Stimulated activated CD8-positive, alpha-beta memory T cell treated with anti-CD3 and anti-CD28 coated beads, Interleukin-7, amount 100 ng/mL, for 48 hours (primary cell): ENCODE measurements around the gene LMO7.
"Not testable (repeated sequence)": the region's sequence is repeated elsewhere in the genome, so short reads cannot be mapped to it uniquely, and the experiment has no call there.

Experiments used
- DNase-seq, 2 donors: peaks; one replicate each; pipeline ENCODE4 v3.0.0-alpha.2; 2020; ENCODE audit warnings: low read depth in 1 of 2; ENCODE audit errors: extremely low read depth in 1 of 2

LMO7 gene

DNA sequence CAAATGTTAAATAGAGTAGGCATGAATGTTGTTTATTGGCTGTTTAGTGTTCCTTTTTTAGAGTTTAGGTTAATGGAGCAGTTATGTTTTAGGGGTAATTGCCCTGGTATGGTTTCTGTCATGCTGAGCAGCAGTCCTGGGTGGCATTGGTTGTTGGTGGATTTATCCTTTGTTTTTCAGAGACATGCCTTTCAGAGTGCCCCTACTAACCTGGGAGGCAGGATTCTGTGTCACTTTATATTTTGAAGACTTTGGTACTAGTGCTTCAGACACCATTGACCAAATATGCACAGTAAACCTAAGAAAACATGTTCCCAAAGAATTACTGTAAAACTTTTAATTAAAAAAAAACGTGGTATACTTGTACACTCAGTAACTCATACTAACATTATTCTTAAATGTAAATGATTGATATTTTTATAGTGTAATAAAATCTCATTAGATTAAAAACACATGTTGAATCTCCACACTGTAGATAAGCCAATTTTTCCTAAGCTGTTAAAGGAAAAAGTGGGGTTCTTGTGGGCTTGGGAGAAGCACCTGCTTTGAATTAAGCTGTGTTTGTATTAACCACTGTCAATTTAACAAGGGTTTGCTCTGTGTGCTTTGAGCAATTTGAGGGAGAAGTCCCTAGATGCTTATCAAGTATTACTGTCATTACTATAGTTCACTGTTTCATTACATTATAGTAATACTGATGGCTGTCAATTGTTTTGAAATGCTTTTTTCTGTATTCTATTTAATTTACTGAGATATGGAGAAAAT is 133.2 kb downstream of the LMO7 start:
- DNase-seq, result no peak

- DNase-seq, result no peak
Measured at GRCh38 chr13:75770164-75770563, 134.0 kb downstream of the LMO7 start.

DNA sequence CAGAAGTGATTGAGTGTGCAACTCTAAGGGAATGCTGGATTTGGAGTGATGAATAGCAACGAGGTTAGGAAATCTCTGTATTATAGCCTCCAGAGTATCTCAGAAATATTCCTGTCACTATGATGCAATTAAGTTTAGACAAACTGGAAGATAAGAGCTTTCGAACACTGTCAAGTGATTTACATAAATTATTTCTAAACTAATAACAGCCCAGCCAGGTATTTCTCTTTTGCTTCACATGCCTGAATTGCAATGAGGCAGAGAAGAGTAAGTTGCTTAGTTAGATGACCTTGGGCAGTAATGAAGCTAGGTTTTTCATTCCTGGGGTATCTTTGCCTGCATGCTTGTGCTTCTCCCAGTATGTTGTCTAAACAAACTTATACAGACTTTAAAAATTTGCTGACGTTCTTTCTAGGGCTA is 134.5 kb downstream of the LMO7 start:
- no peak for DNase-seq

GRCh38 chr13:75771226-75771625 is 135.1 kb downstream of the LMO7 start:
- DNase-seq, result no peak

- DNase-seq, result no peak
Measured at GRCh38 chr13:75771818-75772217, 135.7 kb downstream of the LMO7 start.

- no peak for DNase-seq
Measured at GRCh38 chr13:75774176-75774575, 138.0 kb downstream of the LMO7 start.

DNA sequence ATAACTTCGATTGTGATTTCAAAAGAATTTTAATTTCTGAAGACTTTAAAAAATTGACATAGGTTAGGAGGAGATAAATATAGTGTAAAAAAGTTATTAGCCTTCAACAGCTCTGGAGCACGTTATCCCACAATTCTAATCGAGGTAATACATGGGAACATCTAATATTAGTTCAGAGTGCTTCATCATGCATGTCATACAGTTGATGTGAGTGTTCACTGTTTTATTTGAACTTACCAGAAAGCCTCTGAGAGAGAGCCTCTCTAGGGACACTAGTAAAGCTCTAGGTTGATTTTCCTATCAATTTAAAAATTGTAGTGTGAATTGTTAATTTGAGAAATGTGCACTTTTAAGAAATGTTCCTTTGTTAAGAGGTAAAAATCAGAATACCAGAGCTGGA is 140.4 kb downstream of the LMO7 start:
- no peak for DNase-seq

DNA sequence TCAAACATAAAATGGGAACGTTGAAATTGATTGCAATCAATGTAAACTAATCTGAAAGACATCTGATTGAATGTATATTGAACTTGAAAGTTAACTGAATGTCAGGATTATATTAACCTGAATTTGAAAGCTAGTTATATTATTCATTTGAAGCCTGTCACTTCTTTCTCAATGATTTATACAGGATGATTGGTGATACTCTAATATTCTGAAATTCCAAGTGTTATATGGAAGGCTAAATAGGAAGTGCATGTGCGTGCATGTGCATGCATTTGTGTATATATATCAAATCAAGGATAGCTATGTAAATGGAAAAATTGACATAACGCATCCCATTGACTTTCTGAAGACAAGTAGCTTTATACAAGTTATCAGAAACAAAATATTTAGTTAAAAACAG is 143.3 kb downstream of the LMO7 start:
- no peak for DNase-seq

- DNase-seq, result not testable (repeated sequence)
Measured at GRCh38 chr13:75780103-75780502, 144.0 kb downstream of the LMO7 start.

- no peak for DNase-seq
Measured at GRCh38 chr13:75782985-75783384, 146.9 kb downstream of the LMO7 start.

DNA sequence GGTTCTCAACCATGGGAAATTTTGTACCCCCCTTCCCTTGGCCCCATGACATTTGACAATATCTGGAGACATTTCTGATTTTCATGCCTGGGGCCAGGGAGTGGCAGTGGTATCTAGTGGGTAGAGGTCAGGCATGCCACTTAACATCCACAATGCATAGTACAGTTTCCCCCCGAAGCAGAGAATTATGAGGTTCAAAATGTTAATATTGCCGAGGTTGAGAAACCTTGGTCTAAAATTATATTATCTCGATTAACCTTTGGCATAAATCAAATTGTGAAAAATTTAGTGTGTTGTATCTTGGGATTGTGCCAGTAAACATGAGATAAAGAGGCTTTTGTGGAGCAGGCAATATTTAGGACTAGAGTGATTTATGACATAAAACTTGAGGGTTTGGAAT is 147.9 kb downstream of the LMO7 start:
- DNase-seq, result no peak

DNA sequence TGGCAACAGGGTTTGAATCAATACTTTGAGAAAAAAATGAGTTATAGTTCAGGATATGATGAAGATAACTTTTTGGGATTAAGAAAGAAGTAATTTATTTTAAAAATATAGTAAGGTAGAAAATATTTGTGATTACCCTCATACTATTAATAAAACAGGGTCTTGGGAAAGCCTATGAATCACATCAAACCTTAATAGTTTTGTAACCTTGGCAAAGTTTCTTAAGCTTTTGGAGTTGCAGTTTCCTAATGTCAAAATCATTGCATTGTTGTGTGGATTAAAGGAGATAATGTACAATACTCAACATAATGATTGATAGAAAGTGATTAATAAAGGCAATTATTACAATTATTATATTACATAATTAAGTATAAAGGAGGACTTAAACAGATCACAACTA is 149.0 kb downstream of the LMO7 start:
- DNase-seq, result no peak

- DNase-seq, result no peak
Measured at GRCh38 chr13:75787249-75787928, 151.3 kb downstream of the LMO7 start.

- no peak for DNase-seq
Measured at GRCh38 chr13:75788481-75788981, 152.4 kb downstream of the LMO7 start.

- no peak for DNase-seq
Measured at GRCh38 chr13:75789451-75790197, 153.5 kb downstream of the LMO7 start.

- DNase-seq, result no peak
Measured at GRCh38 chr13:75790198-75790970, 154.3 kb downstream of the LMO7 start.

DNA sequence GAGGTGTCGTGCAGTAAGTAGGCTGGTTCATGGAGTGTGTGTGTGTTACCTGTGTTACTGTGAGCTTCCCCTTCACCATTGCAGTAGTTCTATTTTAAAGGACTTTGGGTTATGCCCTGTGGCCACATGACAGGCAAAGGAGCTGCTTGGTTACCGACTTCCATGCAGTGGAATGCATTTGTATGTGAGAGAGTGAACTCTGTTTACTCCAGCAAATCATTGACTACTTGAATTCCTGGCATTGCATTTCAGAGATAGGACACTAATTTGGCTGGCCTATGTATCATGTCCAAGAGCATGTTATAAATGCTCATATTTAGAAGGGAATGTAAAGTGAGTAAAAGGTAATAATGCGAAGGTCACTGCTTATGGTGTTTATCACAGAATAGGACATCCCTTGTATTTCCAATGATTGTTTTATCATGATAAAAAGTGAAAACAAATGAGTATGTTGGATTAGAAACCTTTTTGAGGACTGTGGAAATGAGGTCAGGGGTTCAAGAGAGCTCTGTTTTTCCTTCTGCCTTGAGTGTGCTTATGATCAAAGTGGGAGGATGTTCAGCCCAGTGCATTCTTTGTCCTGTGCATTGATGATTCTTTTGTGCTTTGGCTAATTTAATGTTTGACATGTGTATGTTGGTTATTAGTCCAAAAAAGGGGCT is 156.5 kb downstream of the LMO7 start:
- DNase-seq, result no peak

GRCh38 chr13:75793188-75793567 is 157.0 kb downstream of the LMO7 start:
- not testable (repeated sequence) for DNase-seq

GRCh38 chr13:75794663-75795062 is 158.5 kb downstream of the LMO7 start:
- no peak for DNase-seq

- no peak for DNase-seq
Measured at GRCh38 chr13:75795274-75795673, 159.1 kb downstream of the LMO7 start.
